PC-9 (cell line): Measurements from ENCODE around the gene CADPS2. TPM values are rescaled to one million over a fixed set of nuclear protein-coding genes. Genes with fewer than 3 reads are reported as not detected.

Experiments used
- BruUV-seq: library from RNA; stranded (reverse); fragments of 400-500 nt; replicated peaks from 2 replicates; lab custom pipeline; 2021; lab: Mats Ljungman, UMichigan
- CTCF ChIA-PET: fragments of 300-600 bp; sonication (Branson Sonifier 250); formaldehyde crosslinking; loops from one replicate; lab custom pipeline; 2022; ENCODE audit warnings: antibody characterized with exemption; lab: Charles Lee
- POLR2A ChIA-PET: fragments of 300-600 bp; sonication (Branson Sonifier 250); formaldehyde crosslinking; loops from one replicate; lab custom pipeline; 2022; ENCODE audit warnings: antibody characterized with exemption; ENCODE audit not compliant: unreplicated experiment; lab: Charles Lee
- DNase-seq, 2 experiments: peaks; one replicate each; pipeline versions ENCODE4 v3.0.0 to v3.0.0-alpha.2; 2015 to 2022; ENCODE audit warnings: mixed read lengths in 1 of 2
- H2AFZ ChIP-seq: fragments of 200-600 bp; sonication (generic); 2 replicates; pipeline ENCODE4 v1.8.1; 2017; ENCODE audit warnings: antibody characterized with exemption
- H3F3A ChIP-seq: fragments of 200-600 bp; sonication (generic); 2 replicates; pipeline ENCODE4 v1.8.1; 2017; ENCODE audit warnings: antibody characterized with exemption, mild to moderate bottlenecking, low read depth; ENCODE audit not compliant: insufficient read depth
- H3K27ac ChIP-seq: fragments of 200-600 bp; sonication (generic); 2 replicates; pipeline ENCODE4 v1.6.1; 2016; ENCODE audit warnings: mixed run types
- H3K27me3 ChIP-seq: fragments of 200-600 bp; sonication (generic); 2 replicates; pipeline ENCODE4 v1.6.1; 2016; ENCODE audit warnings: low read depth, mixed run types; ENCODE audit not compliant: insufficient read depth
- H3K36me3 ChIP-seq: fragments of 200-600 bp; sonication (generic); 2 replicates; pipeline ENCODE4 v1.6.1; 2016; ENCODE audit warnings: low read depth, mixed run types
- H3K4me1 ChIP-seq: fragments of 200-600 bp; sonication (generic); replicated peaks from 2 replicates; pipeline ENCODE4 v1.6.1; 2016; ENCODE audit warnings: mixed run types; ENCODE audit not compliant: insufficient read depth
- H3K4me2 ChIP-seq: fragments of 200-600 bp; sonication (generic); 2 replicates; pipeline ENCODE4 v1.6.1; 2017; ENCODE audit warnings: mixed run types
- H3K4me3 ChIP-seq: fragments of 200-600 bp; sonication (generic); 2 replicates; pipeline ENCODE4 v1.6.1; 2016; ENCODE audit warnings: mixed run types
- H3K79me2 ChIP-seq: fragments of 200-600 bp; sonication (generic); 2 replicates; pipeline ENCODE4 v1.6.1; 2017; ENCODE audit warnings: low read depth, mixed run types
- H3K9me2 ChIP-seq: fragments of 200-600 bp; sonication (generic); 2 replicates; pipeline ENCODE4 v1.8.1; 2017; ENCODE audit warnings: mild to moderate bottlenecking; ENCODE audit not compliant: insufficient read depth
- H3K9me3 ChIP-seq: fragments of 200-600 bp; sonication (generic); 2 replicates; pipeline ENCODE4 v1.8.1; 2016; ENCODE audit warnings: low read depth; ENCODE audit not compliant: insufficient read depth
- H4K20me1 ChIP-seq: fragments of 200-600 bp; sonication (generic); 2 replicates; pipeline ENCODE4 v1.8.1; 2017; ENCODE audit not compliant: insufficient read depth
- CTCF ChIP-seq: fragments of 200-600 bp; sonication (generic); conservative IDR thresholded peaks from 2 replicates; pipeline ENCODE4 v1.6.1; 2017; ENCODE audit warnings: mixed run types, antibody characterized with exemption, mild to moderate bottlenecking, moderate library complexity
- EZH2 ChIP-seq: fragments of 200-600 bp; sonication (generic); IDR thresholded peaks from 2 replicates; pipeline ENCODE4 v1.8.0; 2017; ENCODE audit warnings: antibody characterized with exemption, low read depth
- intact Hi-C: fragments of 100-400 bp; cut with micrococcal nuclease; formaldehyde crosslinking; loops from one replicate; pipeline ENCODE4 v1.10.0; 2022; ENCODE audit not compliant: unreplicated experiment
- total RNA-seq: library from RNA; stranded (reverse); gene quantifications from 2 replicates; pipeline ENCODE4 v1.2.3, GENCODE V29; 2021

CADPS2 gene
- total RNA-seq, 1 experiment from 2014 or later, result 11.9 TPM

GRCh38 chr7:122677149-122677548 is 209.1 kb downstream of the CADPS2 start:
- Histone ChIP-seq H3K9me3 (no peaks in the 10 kb centered on the region), H3F3A (no peaks in the 10 kb centered on the region), H3K36me3 (no peaks in the 10 kb centered on the region), H3K4me3 (no peak overlapping the region), H3K79me2 (no peaks in the 10 kb centered on the region), H3K27me3 (no peaks in the 10 kb centered on the region), H3K27ac (no peak overlapping the region), H3K9me2 (no peaks in the 10 kb centered on the region), H3K4me1 (peaks cover 9% of the 10 kb centered on the region), H3K4me2 (no peak overlapping the region), H4K20me1 (no peaks in the 10 kb centered on the region), H2AFZ (no peak overlapping the region)
- DNase-seq, result no peak
- ChIA-PET POLR2A (interaction anchor here (0.5 kb wide), 1 partner anchor 1635 kb away, joined by 3 read pairs; no protein-coding TSS in a partner anchor), CTCF (no interaction called here)
- intact Hi-C loops, result no loop called here
- TF ChIP-seq CTCF (no peak), EZH2 (no peak)
- no TSS peak for BruUV-seq

GRCh38 chr7:122676466-122676865 is 209.8 kb downstream of the CADPS2 start:
- Histone ChIP-seq H2AFZ (no peak overlapping the region), H3K4me2 (no peak overlapping the region), H3K27ac (no peak overlapping the region), H3K4me1 (peaks cover 9% of the 10 kb centered on the region), H3K9me3 (no peaks in the 10 kb centered on the region), H3F3A (no peaks in the 10 kb centered on the region), H4K20me1 (no peaks in the 10 kb centered on the region), H3K9me2 (no peaks in the 10 kb centered on the region), H3K4me3 (no peak overlapping the region), H3K27me3 (no peaks in the 10 kb centered on the region), H3K36me3 (no peaks in the 10 kb centered on the region), H3K79me2 (no peaks in the 10 kb centered on the region)
- intact Hi-C loops, result no loop called here
- CTCF ChIA-PET, result no interaction called here
- no peak for DNase-seq
- TF ChIP-seq EZH2 (no peak), CTCF (no peak)
- BruUV-seq, result no TSS peak
- POLR2A ChIA-PET, result no interaction called here

GRCh38 chr7:122675621-122676020 is 210.6 kb downstream of the CADPS2 start:
- H3K4me2 ChIP-seq, result no peak overlapping the region
- no peaks in the 10 kb centered on the region for H3K36me3 ChIP-seq
- H3F3A ChIP-seq, result no peaks in the 10 kb centered on the region
- POLR2A ChIA-PET, result no interaction called here
- no peaks in the 10 kb centered on the region for H3K27me3 ChIP-seq
- H3K4me3 ChIP-seq, result no peak overlapping the region
- no TSS peak for BruUV-seq
- no peaks in the 10 kb centered on the region for H3K9me3 ChIP-seq
- H3K9me2 ChIP-seq, result no peaks in the 10 kb centered on the region
- no peaks in the 10 kb centered on the region for H3K79me2 ChIP-seq
- H4K20me1 ChIP-seq, result no peaks in the 10 kb centered on the region
- no peak for DNase-seq
- no peak overlapping the region for H3K27ac ChIP-seq
- intact Hi-C loops, result no loop called here
- CTCF ChIA-PET, result no interaction called here
- H3K4me1 ChIP-seq, result peaks cover 9% of the 10 kb centered on the region
- H2AFZ ChIP-seq, result no peak overlapping the region
- TF ChIP-seq CTCF (no peak), EZH2 (no peak)
